Tibial nerve (tissue), 4 donors: ENCODE results near the gene CEMIP2.

Source experiments
- CTCF ChIP-seq, 5 experiments: fragments of 200-600 bp in 3 of 5; fragments of 450-650 bp in 2 of 5; sonication (generic) in 3 of 5; IDR thresholded peaks; one replicate each; pipeline ENCODE4 v1.5.1; 2016 to 2019; ENCODE audit warnings: antibody characterized with exemption in 5 of 5, mild to moderate bottlenecking in 3 of 5, moderate library complexity in 2 of 5
- EP300 ChIP-seq, 2 donors: sonication (generic); formaldehyde crosslinking; IDR thresholded peaks; one replicate each; pipeline ENCODE4 v1.6.1; 2017; ENCODE audit warnings: antibody characterized with exemption in 2 of 2, mild to moderate bottlenecking in 1 of 2
- POLR2A ChIP-seq, 2 donors: fragments of 450-650 bp; IDR thresholded peaks; one replicate each; pipeline ENCODE4 v1.6.1; 2017; ENCODE audit warnings: antibody characterized with exemption in 2 of 2, mild to moderate bottlenecking in 2 of 2, moderate library complexity in 2 of 2

- TF ChIP-seq CTCF (IDR thresholded peaks at IDR 0.05) (no peak), POLR2A (IDR thresholded peaks at IDR 0.05) (no peak), EP300 (IDR thresholded peaks at IDR 0.05) (no peak)
Observed at GRCh38 chr9:71733176-71733575, 35.1 kb downstream of the CEMIP2 start.
